Smooth muscle cell (in vitro differentiated cells): ENCODE measurements around the gene ZNF609. TPM values are rescaled to one million over a fixed set of nuclear protein-coding genes. Genes with fewer than 3 reads are reported as not detected.

Source experiments
- DNase-seq: peaks from one replicate; lab custom pipeline; 2025; ENCODE audit not compliant: unreplicated experiment; lab: John Stamatoyannopoulos, UW
- H2AFZ ChIP-seq: fragments of 200-600 bp; sonication (generic); 2 replicates; pipeline ENCODE4 v1.6.0; 2016; ENCODE audit warnings: antibody characterized with exemption, low read depth, mild to moderate bottlenecking
- H3F3A ChIP-seq: fragments of 200-600 bp; sonication (generic); 2 replicates; pipeline ENCODE4 v1.6.0; 2017; ENCODE audit warnings: antibody characterized with exemption, low read depth
- H3K27ac ChIP-seq: fragments of 200-600 bp; sonication (generic); 2 replicates; pipeline ENCODE4 v1.5.1; 2016; ENCODE audit warnings: low read depth, mild to moderate bottlenecking
- H3K27me3 ChIP-seq: fragments of 200-600 bp; sonication (generic); 2 replicates; pipeline ENCODE4 v1.6.1; 2016; ENCODE audit warnings: low read depth, mild to moderate bottlenecking
- H3K36me3 ChIP-seq: fragments of 200-600 bp; sonication (generic); 2 replicates; pipeline ENCODE4 v1.5.1; 2016; ENCODE audit warnings: low read depth
- H3K4me1 ChIP-seq: fragments of 200-600 bp; sonication (generic); 2 replicates; pipeline ENCODE4 v1.5.1; 2016; ENCODE audit warnings: low read depth
- H3K4me2 ChIP-seq: fragments of 200-600 bp; sonication (generic); 2 replicates; pipeline ENCODE4 v1.6.0; 2016; ENCODE audit warnings: mild to moderate bottlenecking
- H3K4me3 ChIP-seq: fragments of 200-600 bp; sonication (generic); 2 replicates; pipeline ENCODE4 v1.5.1; 2016; ENCODE audit warnings: mild to moderate bottlenecking
- H3K79me2 ChIP-seq: fragments of 200-600 bp; sonication (generic); 2 replicates; pipeline ENCODE4 v1.6.0; 2016; ENCODE audit warnings: low read depth, mild to moderate bottlenecking
- H3K9ac ChIP-seq: fragments of 200-600 bp; sonication (generic); 2 replicates; pipeline ENCODE4 v1.6.0; 2016; ENCODE audit warnings: low read depth
- H3K9me3 ChIP-seq: fragments of 200-600 bp; sonication (generic); replicated peaks from 2 replicates; pipeline ENCODE4 v1.5.1; 2016; ENCODE audit warnings: low read depth
- H4K20me1 ChIP-seq: fragments of 200-600 bp; sonication (generic); 2 replicates; pipeline ENCODE4 v1.6.0; 2016; ENCODE audit warnings: low read depth
- CTCF ChIP-seq: fragments of 200-600 bp; sonication (generic); IDR thresholded peaks from 2 replicates; pipeline ENCODE4 v1.5.1; 2017; ENCODE audit warnings: borderline replicate concordance, mild to moderate bottlenecking, antibody characterized with exemption; ENCODE audit not compliant: insufficient read depth, poor library complexity, severe bottlenecking
- WGBS: methylation state at CpG from one replicate; pipeline ENCODE4 v1.1.7; 2016; ENCODE audit warnings: low lambda C conversion rate; 5-methylcytosine and 5-hydroxymethylcytosine counted together
- polyA plus RNA-seq: library from polyadenylated mRNA; unstranded; fragments of >200 nt; fragmentation: Nextera tagmentation; extraction: Ambion mirVana; gene quantifications from 2 replicates; pipeline ENCODE4 v1.2.1, GENCODE V29; 2016
- total RNA-seq: library from RNA; depleted of rRNA; stranded (reverse); fragments of >200 nt; gene quantifications from 2 replicates; pipeline ENCODE4 v1.2.3, GENCODE V29; 2014

ZNF609 gene
- total and polyA plus RNA-seq, 2 experiments from 2014 or later = 9.9 to 15.6 TPM

DNA sequence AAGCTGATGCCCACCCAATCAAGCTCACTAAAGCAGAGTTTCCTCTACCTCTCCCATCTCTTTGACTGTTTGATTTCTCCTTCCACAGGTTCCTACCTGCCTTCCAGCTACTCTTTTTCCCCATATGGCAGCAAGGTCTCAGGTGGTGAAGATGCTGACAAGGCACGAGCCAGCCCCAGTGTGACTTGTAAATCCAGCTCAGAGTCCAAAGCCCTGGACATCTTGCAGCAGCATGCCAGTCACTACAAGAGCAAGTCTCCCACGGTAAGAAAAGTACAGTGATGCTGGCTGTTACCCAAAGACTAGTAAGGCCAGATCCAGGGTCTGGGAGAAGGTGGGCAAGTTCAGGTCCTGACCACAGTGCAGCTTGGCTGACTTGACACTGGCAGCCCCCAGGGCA is 219.7 kb downstream of the ZNF609 start:
- Histone ChIP-seq H3K36me3 (peaks cover 8% of the 10 kb centered on the region), H3K4me1 (no peaks in the 10 kb centered on the region), H3K27me3 (no peaks in the 10 kb centered on the region), H3K4me2 (no peak overlapping the region), H4K20me1 (peaks cover 7% of the 10 kb centered on the region), H3K79me2 (no peaks in the 10 kb centered on the region), H3K9me3 (no peaks in the 10 kb centered on the region), H3K9ac (no peak overlapping the region), H3K27ac (no peak overlapping the region), H3K4me3 (no peak overlapping the region), H2AFZ (no peak overlapping the region), H3F3A (peaks cover 6% of the 10 kb centered on the region)
- no peak for TF ChIP-seq CTCF
- DNase-seq = no peak
- 83% methylated on average over 2 of the region's 2 CpGs for WGBS

GRCh38 chr15:64681424-64682024 is 221.1 kb downstream of the ZNF609 start:
- Histone ChIP-seq H3K79me2 (no peaks in the 10 kb centered on the region), H3F3A (peaks cover 10% of the 10 kb centered on the region), H3K4me1 (no peaks in the 10 kb centered on the region), H3K9me3 (no peaks in the 10 kb centered on the region), H3K4me3 (no peak overlapping the region), H3K27ac (no peak overlapping the region), H3K9ac (no peak overlapping the region), H3K4me2 (no peak overlapping the region), H3K27me3 (no peaks in the 10 kb centered on the region), H4K20me1 (peaks cover 11% of the 10 kb centered on the region), H3K36me3 (peaks cover 8% of the 10 kb centered on the region), H2AFZ (no peak overlapping the region)
- 68% methylated on average over 9 of the region's 9 CpGs for WGBS
- DNase-seq = no peak
- peak; percentile 51 for TF ChIP-seq CTCF

GRCh38 chr15:64682255-64682654 is 221.9 kb downstream of the ZNF609 start:
- DNase-seq = no peak
- Histone ChIP-seq H3K4me1 (no peaks in the 10 kb centered on the region), H3K4me3 (no peak overlapping the region), H3K36me3 (peaks cover 8% of the 10 kb centered on the region), H2AFZ (no peak overlapping the region), H4K20me1 (peaks cover 12% of the 10 kb centered on the region), H3F3A (peaks cover 17% of the 10 kb centered on the region), H3K79me2 (no peaks in the 10 kb centered on the region), H3K27ac (no peak overlapping the region), H3K27me3 (no peaks in the 10 kb centered on the region), H3K9me3 (no peaks in the 10 kb centered on the region), H3K9ac (no peak overlapping the region), H3K4me2 (no peak overlapping the region)
- no peak for TF ChIP-seq CTCF
- 91% methylated on average over 3 of the region's 3 CpGs for WGBS

DNA sequence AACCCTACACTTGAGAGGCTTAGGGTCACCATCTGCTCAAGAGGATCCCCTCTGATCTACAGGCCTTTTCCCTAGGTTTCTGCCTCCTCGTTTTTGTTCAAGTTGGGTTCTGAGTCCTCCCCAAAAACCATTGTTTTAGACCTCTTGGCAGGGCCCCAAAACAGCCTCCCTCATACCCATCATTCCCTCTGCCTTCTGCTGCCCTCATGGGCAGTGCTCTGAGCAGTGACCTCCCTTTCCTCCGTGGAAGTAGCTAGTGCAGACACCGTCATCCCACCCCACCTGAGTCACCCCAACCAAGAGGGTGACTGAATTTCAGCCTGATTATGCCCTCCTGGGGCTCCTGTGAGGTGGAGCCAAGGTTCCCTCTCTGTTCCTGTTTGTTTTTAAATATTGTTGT is 223.0 kb downstream of the ZNF609 start:
- Histone ChIP-seq H3K27me3 (no peaks in the 10 kb centered on the region), H3K4me3 (no peak overlapping the region), H3K4me1 (no peaks in the 10 kb centered on the region), H3K36me3 (peaks cover 8% of the 10 kb centered on the region), H3K9ac (no peak overlapping the region), H3K27ac (no peak overlapping the region), H2AFZ (no peak overlapping the region), H3K79me2 (no peaks in the 10 kb centered on the region), H4K20me1 (peaks cover 20% of the 10 kb centered on the region), H3K4me2 (no peak overlapping the region), H3F3A (peaks cover 18% of the 10 kb centered on the region), H3K9me3 (no peaks in the 10 kb centered on the region)
- TF ChIP-seq CTCF = no peak
- 85% methylated on average over 3 of the region's 3 CpGs for WGBS
- DNase-seq = no peak
